Fibroblast of skin of back (primary cell): Measurements from ENCODE around the gene HTATIP2. TPM values are rescaled to one million over a fixed set of nuclear protein-coding genes. Genes with fewer than 3 reads are reported as not detected.
"Not testable (repeated sequence)": the region's sequence is repeated elsewhere in the genome, so short reads cannot be mapped to it uniquely, and the experiment has no call there.

Source experiments
- DNase-seq: peaks from one replicate; pipeline ENCODE4 v3.0.0-alpha.2; 2013
- polyA plus RNA-seq, 2 experiments: library from polyadenylated mRNA; unstranded; fragments of 120-200 nt; gene quantifications; one replicate each; pipeline ENCODE4 v1.2.1, GENCODE V29; 2013; ENCODE audit not compliant: insufficient read length in 2 of 2

HTATIP2 gene
- polyA plus RNA-seq (2013, experiment 1 of 2; ENCODE audit: insufficient read length): 13.6 TPM
- polyA plus RNA-seq (2013, experiment 2 of 2; ENCODE audit: insufficient read length): 12.4 TPM

DNA sequence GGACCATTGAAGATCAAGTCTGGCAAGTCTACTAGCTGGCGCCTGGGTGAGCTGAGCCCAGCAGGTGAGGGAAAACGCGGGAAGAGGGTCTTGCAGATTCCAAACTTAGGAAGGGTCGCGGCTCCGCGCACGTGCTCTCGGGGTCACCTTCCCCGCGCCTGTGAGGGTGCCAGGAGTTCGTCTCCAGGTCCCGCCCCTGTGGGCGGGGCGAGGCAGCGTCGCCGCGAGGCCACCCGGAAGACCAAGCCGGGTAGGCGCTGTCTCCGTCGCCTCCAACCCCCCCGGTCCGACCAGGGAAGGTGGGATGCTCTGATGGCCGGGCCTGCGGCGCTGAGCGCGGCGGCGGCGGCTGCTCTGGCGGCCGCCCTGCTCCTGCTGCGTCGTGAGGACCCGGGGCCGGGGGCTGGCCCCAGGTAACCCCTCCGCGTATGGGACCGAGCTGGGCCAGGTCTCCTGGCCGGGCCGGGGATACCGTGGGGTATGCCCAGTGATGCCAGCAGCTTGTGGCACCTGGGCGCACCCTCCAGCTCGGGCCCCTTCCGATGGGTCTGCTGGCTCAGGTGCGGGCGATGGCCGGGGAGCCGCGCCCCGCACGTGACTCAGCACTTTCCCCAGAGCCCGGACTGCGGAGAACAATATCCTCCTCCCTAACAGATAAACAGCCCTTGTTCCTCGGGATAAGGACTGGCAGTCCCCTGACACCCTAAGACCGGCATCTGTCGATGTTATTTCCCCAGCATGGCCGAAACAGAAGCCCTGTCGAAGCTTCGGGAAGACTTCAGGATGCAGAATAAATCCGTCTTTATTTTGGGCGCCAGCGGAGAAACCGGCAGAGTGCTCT is at the start of gene HTATIP2:
Gene HTATIP2 (plus strand): TSS at position 215 of the 841 bp plus-strand sequence. CDS start 524 bp downstream, at position 739.
- peak; percentile 44 for DNase-seq

DNA sequence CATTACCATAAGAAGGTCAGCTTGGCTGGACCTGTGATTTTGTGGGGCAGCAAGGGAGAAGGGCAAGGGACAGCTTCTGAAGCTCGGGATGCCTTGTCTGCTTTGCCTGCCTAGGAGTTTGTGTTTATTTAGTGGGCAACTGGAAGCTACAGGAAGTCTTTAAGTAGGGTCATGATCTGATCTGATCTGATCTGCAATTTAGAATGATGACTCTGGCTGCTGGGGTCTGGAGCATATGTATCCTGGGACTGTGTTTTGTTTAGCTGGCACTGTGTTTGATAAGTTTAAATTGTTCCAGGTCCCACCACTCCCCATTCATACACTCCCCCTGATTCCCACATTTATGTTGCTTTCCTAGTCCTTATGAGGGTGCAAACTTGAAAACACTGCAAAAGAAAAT is 47.7 kb upstream of the HTATIP2 start:
- no peak for DNase-seq

DNA sequence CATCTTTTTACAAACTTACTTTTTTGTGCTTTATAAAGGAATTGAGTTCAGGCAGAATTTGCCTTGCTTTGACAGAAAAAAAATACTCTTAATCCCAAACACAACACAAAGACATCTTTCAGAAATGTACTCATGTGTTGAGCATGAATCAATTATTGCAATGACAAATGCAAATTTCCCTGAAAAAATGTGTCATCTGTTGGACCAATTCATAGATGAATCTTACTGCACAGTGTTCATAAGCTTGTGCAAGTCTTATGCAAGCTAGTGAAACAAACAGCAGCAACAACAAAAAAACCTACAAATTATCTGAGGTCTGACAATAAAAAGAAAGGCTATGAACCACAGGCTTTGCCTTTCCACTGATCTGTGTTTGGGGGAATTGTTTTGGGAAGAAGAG is 42.3 kb upstream of the HTATIP2 start:
- DNase-seq: no peak

DNA sequence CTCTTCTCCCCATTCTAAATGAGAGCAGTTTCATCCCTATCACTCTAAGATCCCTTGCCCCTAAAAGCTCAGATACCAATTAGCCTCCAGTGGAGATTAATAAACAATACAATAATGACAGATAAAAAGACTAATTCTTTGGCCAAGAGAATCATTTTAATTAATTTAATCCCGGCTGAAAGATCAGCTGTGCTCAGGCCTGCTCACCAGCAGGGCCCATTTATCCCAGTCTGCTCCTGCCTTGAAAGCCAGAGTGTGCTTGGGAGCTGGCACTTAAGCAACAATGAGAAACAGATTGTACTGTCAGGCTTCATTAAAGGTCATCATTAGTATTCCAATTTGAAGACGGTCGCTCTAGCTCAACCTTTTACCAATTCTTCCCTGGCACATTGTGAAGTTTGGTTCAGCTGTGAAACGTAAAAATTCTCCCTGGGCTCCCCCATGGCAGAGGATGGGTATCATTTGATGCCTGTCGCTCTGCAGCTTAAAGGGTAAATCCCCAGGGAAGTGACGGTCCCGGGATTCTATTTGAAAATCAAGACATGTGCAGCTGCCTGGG is 36.1 kb upstream of the HTATIP2 start:
- DNase-seq: no peak

DNA sequence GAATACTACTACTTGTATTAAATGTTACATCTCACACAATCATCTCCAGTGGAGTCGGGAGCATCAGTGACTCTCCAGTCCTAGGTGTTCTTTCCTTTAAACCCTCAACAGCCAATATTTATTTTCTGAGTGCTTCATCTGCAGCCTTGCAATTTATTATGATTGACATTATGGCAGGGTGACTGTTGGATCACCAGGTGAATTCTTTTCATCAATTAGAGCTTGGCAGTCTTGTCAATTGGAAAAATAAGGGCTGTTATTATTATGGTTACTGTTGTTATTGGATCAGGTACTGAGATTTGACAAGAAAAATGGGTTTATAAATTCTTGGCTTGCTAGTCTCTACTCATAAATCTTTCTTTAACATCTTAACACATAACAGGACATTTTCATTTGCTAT is 27.5 kb upstream of the HTATIP2 start:
- DNase-seq: no peak

DNA sequence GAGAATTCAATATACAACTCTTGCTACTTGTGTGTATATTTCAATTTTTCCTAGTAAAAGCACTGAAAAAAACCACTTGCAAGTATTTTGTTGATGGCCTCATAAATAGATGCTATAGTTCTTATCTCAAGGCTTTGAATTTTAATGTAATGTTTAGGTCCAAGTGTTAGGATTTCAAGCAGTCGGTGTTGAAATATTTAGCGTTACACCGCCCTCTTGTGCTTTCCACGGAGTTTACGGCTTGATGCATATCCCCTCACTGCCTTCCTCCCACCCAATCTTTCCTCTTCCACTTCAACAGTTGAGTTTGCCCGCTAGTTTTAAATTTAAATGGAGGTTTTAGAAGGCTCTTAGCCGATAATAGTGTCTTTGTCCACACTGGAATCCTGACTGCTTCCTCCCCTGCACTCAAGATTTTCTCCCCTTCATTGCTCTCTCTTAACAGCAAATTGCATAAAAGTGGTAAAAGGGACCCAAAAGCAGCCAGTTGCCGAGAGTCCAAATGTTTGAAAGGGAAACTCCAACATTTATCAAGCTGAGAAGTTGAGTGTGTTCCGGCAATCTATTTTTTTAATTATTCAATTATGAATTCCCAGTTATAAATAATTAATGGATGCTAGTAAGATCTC is 25.9 kb upstream of the HTATIP2 start:
- DNase-seq: peak; percentile 20

DNA sequence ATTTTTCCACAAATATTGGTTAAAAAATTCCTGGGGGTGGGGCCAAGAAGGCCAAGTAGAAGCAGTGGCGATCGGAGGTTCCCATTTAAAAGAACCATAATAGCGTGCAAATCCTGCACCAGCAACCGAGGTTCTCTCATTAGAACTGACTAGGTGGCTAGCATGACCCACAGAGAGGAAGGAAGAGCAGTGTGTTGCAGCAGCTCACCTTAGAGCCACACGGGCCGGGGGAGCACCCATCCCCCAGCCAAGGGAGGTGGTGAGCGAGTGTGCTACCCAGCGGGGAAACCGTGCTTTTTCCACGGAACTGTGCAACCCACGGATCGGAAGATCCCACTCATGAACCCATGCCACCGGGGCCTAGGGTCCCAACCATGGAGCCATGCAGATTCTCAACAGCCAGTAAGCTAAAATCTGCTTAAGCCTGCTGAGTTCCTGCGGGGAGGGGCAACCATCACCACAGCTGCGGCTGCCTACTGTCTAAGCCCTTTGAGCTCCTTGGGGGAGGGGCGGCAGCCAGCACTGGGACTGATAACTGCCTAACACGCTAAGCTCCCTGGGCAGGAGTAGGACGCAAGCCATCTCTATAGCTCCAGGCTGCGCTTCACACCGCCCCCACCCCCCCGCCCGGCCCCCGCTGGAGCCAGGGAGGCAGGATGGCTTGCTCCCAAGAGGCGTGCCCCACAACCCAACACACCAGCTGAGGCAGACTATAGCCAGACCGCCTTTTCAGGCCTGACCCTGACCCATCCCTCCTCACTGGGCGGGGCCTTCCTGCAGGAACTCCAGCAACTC is 21.0 kb upstream of the HTATIP2 start:
- peak; percentile 17 for DNase-seq

DNA sequence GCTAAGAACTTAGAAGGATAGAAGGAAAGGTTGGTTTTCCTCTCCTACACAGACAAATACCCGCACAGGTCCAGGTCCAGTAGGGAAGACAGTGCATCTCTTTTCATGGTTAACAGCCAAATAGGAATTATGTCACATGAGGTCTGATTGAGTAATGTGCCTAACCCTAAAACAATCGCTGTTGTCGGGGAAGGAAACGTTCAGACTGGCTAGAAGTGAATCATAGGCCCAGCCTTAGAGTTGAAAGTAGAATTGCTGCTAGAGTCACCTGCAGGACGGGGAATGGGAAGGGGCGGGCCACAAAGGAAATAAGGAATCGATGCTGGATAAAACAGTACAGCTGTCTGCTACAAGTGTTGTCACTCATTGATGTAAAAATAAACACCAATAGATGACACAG is 12.4 kb upstream of the HTATIP2 start:
- no peak for DNase-seq

DNA sequence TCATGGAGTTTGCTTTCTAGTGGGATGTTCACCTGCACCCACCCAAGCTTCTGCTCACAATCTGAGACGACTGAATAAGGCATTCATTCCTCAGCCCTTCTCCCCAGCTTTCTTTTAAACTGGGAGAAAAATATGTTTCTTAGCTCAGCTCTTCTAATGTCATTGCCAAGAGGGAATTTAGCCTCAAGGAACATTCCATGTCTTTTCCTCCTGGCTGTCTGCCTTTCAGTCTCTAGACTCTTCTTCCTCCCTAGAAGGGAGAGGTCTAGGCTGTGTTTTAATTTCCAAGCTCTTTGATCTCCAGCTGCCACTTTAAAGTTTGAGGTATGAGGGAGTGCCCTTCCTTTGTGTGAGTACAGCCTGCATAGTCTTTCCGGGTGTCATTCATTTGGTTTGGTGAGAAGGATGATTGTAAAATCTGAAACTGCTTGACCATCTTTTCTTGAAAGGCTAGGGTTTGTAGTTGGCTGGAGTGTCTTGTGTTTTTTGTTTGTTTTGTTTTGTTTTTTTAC is 11.7 kb upstream of the HTATIP2 start:
- DNase-seq: no peak

DNA sequence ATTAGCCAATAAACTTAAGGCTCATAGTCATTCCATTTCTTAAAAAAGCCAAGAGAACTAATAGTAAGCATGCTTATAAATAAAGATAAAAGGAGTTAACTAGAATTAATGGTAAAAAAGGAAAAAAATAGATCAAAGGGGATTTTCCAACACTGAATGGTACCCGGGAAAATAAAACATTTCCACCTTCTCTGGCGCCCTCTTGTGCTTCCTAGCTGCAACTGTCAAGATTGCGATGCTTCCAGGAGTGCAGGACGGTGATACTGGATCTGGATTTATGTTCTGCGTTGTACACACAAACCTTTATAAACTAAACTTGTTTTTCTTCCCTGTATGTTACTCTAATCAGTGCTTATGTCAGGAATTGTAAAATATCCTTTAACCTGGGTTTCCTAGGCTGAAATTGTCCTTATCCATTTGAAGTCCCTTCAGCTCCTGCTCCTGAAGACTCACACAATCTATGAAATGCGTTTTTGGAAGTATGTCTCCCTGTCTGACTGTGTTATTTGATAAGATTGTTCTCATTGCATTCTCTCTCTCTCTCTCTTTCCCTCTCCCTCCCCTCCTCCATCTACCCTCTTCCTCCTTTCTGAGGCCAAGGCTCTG is 9.6 kb upstream of the HTATIP2 start:
- peak; percentile 38 for DNase-seq

DNA sequence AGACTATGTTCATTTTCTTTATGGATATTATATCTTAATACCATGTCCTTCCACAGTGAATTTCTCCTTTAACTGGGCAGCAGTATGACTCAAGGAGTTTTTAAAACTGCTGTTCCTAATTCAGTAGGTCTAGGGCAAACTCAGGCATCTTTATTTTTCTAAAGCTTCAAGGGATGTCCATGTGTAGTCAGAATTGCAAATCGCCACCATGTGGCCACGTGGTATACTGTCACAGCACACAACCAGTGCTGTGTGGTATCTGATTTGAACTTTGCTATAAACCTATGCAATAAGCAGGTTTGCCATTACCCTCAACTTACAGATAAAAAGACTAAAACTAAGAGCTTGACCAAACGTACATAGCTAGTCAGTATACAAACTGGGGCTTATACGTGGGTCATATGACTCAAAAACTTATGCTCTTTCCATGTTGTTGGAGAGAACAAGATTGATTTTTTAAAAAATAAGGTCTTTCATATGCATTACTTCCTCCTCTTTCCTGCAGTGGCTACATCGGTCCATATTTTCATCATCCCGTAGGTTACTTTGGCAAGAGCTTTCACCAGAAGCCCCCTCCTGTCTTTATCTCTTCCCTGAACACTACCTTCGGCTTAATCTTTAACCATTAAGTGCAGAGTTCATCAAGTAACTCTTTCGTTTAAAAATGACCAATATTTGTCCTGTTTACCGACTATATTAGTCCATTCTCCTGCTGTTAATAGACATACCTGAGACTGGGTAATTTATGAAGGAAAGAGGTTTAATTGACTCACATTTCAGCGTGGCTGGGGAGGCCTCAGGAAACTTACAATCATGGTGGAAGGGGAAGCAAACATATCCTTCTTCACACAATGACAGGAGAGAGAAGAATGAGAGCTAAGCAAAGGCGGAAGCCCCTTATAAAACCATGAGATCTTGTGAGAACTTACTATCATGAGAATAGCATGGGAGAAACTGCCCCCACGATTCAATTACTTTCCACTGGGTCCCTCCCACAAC is 8.0 kb upstream of the HTATIP2 start:
- DNase-seq: peak; percentile 50

DNA sequence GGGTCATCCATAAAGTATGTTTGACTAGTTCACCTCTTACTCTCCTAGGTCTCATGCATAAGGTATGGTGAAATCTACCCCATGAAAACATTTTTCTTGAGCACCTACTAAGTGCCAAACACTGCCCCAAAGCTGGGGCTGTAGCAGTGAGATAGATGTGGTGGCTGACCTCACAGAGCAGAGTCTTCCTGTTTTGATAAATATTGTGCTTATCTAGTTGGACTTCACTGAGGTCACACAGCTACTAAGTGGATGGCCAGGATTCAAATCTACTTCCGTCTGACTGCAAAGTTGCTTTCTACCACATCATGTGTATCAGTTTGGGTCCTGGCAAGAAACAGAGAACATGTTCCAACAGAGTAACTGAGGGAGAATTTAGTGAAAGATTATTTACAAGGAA is 6.4 kb upstream of the HTATIP2 start:
- DNase-seq: no peak

DNA sequence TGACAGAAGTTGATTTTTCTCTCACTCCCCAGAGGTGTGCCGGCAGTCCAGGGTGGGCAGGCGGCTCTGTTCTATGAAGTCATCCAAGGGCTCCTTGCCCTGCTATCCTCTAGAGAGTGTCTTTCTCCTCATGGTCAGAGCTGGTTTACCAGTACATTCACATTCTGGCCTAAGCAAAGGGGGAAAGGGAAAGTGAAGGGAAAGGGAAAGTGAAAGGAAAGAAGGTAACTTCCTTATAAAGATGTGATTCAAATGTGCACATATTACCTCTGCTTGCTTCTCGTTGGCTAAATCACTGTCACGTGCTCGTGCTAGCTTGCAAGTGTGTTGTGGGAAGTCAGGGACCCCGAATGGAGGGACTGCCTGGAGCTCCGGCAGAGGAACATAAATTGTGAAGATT is 2.9 kb upstream of the HTATIP2 start:
- no peak for DNase-seq

DNA sequence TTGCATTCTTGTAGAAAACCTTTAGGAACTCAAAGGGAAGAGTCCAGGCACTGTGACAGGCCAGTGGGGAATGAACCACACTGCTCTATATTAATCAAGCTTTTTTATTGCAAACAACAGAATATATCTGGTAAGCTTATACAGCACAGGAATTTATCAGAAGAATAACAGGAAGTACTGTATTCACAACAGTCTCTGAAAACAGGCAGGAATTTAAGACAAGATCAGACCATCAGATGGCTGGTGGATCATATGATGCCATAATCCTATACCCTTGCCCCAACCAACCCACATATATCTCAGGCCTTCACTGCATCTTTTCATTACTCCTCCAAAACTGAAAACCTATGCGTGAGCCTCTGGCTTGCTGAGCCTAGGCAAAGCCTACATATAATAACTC is 1.0 kb upstream of the HTATIP2 start:
- DNase-seq: peak; percentile 33

DNA sequence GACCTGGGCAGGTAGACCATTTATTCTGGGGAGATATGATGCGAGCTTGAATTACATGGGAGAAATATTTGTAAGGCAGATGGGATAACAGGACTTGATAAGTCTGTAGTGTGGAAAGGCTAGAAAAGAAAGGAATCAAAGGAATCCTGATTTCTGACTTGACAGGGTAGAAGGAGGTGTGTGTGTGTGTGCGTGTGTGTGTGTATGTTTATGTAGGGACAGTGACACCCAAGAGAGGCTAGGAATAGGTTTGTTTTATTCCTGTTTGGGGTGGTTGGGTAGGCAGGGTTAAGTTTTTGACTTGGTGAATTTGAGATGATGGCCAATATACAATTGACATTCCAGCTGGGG is 390 bp upstream of the HTATIP2 start:
- no peak for DNase-seq

DNA sequence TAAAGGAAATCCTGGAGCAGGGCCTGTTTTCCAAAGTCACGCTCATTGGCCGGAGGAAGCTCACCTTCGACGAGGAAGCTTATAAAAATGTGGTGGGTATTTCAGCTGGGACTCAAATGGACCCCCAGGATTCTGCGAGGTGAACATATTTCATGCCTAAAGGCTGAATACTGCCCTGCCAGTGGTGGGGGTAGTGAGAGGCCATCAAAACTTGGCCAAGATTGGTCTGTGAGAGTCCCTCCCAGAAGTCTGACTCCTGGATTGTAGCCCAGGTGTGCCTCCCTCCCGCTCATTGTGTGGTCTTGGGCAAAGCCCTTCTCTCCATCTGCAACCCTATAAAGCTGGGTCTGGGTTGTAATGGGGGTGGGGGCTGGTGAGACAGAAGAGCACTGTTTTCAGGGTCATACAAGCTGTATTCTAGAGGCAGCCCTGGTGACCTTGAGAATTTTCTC is 853 bp downstream of the HTATIP2 start:
- no peak for DNase-seq

DNA sequence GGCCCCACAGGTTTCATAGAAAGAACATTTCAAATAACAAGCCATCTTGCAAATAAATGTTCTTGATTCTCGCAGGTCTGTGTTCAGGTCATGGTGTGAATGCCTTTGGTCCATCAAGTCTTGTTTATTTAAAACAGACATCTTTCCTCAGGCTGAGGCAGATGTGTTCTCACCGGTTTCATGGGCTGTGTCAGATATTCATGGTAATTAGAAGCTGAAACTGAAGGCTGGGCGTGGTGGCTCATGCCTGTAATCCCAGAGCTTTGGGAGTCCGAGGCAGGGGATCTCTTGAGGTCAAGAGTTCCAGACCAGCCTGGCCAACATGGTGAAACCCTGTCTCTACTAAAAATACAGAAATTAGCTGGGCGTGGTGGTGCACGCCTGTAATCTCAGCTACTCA is 2.0 kb downstream of the HTATIP2 start:
- not testable (repeated sequence) for DNase-seq

DNA sequence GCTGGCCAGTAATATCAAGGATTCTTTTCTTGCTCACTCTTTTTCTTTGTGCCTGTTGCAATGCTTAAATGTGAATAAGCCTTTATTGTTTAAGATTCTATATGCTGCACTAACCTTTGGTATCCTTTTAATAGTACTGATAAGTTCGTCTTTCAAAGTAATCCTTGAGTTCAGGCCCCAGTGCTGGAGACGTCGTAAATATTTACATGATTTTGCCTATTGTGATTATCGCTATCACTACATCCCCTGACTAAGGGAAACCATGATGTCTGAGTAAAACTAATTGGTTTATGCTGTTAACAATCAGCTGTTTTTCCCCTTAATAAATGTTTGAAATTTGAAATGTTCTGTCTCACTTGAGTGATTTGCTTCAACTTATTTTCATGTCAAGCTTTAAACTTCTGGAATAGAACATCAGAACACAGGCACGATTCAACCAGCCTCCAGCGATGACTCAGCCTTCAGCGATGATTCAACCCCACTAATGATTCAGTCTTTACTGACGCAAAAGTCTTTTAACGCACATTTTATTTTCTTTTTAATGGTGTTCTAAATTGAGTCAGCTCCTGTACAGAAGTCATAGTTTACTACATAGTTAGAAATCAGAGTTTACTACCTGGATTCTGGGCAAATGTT is 3.9 kb downstream of the HTATIP2 start:
- DNase-seq: peak; percentile 89

DNA sequence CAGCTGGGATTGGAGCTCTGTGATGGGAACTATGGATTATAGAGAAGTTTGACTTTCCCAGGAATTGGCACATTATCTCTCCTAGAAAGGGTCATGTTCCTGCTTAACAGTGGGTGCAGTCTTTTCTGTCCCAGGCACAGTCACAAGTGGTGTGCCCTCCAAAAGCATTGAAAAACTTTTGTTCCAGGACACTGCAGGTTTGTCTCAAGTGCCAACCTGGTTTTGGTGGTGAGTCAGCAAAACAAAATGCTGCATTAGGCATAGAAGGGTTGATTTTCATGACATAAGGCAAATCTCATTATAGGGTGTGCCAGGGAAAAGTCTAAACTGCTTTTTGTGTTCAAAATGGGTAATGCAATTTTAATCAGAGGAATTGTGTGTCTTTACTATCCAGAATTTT is 4.9 kb downstream of the HTATIP2 start:
- no peak for DNase-seq

DNA sequence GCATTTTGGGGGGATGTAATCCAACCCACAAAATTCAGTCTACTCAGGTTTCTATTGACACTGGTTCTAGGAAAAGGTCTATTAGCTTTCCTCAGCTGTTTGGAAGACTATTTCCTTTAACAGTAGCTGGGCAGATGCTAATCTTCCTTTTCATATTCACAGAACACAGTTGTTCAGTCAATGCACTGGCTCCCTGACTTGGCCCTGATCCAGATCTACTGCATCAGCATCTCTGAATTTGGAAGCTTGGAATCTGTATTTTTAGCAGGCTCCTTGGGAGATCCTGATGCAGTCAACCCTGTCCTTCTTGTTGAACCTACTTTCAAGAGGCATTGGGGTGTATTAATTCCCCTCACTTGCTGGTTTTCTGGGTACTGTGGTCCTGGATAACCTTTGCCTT is 6.3 kb downstream of the HTATIP2 start:
- no peak for DNase-seq
